ENCODE measurements around the gene NPFFR2.
"Not testable (repeated sequence)": the region's sequence is repeated elsewhere in the genome, so short reads cannot be mapped to it uniquely, and the experiment has no call there.

- TF ChIP-seq, protein P1, sequence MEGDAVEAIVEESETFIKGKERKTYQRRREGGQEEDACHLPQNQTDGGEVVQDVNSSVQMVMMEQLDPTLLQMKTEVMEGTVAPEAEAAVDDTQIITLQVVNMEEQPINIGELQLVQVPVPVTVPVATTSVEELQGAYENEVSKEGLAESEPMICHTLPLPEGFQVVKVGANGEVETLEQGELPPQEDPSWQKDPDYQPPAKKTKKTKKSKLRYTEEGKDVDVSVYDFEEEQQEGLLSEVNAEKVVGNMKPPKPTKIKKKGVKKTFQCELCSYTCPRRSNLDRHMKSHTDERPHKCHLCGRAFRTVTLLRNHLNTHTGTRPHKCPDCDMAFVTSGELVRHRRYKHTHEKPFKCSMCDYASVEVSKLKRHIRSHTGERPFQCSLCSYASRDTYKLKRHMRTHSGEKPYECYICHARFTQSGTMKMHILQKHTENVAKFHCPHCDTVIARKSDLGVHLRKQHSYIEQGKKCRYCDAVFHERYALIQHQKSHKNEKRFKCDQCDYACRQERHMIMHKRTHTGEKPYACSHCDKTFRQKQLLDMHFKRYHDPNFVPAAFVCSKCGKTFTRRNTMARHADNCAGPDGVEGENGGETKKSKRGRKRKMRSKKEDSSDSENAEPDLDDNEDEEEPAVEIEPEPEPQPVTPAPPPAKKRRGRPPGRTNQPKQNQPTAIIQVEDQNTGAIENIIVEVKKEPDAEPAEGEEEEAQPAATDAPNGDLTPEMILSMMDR (conservative IDR thresholded peaks at IDR 0.05; ENCODE audit: low read length), result not testable (repeated sequence)
- TF ChIP-seq EZH2phosphoT487 (IDR thresholded peaks at IDR 0.05; ENCODE audit: borderline replicate concordance), result not testable (repeated sequence)
Observed at GRCh38 chr4:72169285-72169684, 137.5 kb downstream of the NPFFR2 start.
